ENCODE data around the gene KDM1B.

The KDM1B gene

GRCh38 chr6:18155864-18156421 is 721 bp downstream of the KDM1B start:
- no peak for TF ChIP-seq FOXM1 (IDR thresholded peaks at IDR 0.05; ENCODE audit: borderline replicate concordance, low read depth)
- no peak for TF ChIP-seq REST (IDR thresholded peaks at IDR 0.05; ENCODE audit: low read depth)
- 0 out of 2 replicates have a peak, but pooled peaks have one; percentile 45 for TF ChIP-seq TCF12 (IDR thresholded peaks at IDR 0.05; ENCODE audit: low read depth)
- TF ChIP-seq CEBPB (IDR thresholded peaks at IDR 0.05) = no peak
- TF ChIP-seq TAF1 (IDR thresholded peaks at IDR 0.05; ENCODE audit: low read depth) = 0 out of 2 replicates have a peak, but pooled peaks have one; percentile 13
- peak; percentile 0; the same call in 1 of the 2 replicates for TF ChIP-seq ZBTB7A (IDR thresholded peaks at IDR 0.05; ENCODE audit: low read depth)
- no peak for TF ChIP-seq YY1 (IDR thresholded peaks at IDR 0.05; ENCODE audit: low read depth)
- peak; percentile 38; the same call in 1 of the 2 replicates for TF ChIP-seq RAD21 (IDR thresholded peaks at IDR 0.05; ENCODE audit: low read depth)
- TF ChIP-seq, protein P1, sequence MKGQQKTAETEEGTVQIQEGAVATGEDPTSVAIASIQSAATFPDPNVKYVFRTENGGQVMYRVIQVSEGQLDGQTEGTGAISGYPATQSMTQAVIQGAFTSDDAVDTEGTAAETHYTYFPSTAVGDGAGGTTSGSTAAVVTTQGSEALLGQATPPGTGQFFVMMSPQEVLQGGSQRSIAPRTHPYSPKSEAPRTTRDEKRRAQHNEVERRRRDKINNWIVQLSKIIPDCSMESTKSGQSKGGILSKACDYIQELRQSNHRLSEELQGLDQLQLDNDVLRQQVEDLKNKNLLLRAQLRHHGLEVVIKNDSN (IDR thresholded peaks at IDR 0.05) = no peak
- TF ChIP-seq MAX (IDR thresholded peaks at IDR 0.05) = peak; percentile 68
- TF ChIP-seq NFIC (IDR thresholded peaks at IDR 0.05) = 0 out of 2 replicates have a peak, but pooled peaks have one; percentile 51
- TF ChIP-seq EGR1 (IDR thresholded peaks at IDR 0.05) = no peak
- no peak for TF ChIP-seq TEAD4 (IDR thresholded peaks at IDR 0.05)
- no peak for TF ChIP-seq EP300 (IDR thresholded peaks at IDR 0.05; ENCODE audit: borderline replicate concordance)
- TF ChIP-seq CREB1 (IDR thresholded peaks at IDR 0.05; ENCODE audit: low read depth) = no peak

- no peak for TF ChIP-seq ZBTB7A (IDR thresholded peaks at IDR 0.05; ENCODE audit: low read depth)
- TF ChIP-seq, protein P1 (IDR thresholded peaks at IDR 0.05) = no peak
- no peak for TF ChIP-seq TEAD4 (IDR thresholded peaks at IDR 0.05)
- TF ChIP-seq EGR1 (IDR thresholded peaks at IDR 0.05) = no peak
- no peak for TF ChIP-seq YY1 (IDR thresholded peaks at IDR 0.05; ENCODE audit: low read depth)
- TF ChIP-seq CEBPB (IDR thresholded peaks at IDR 0.05) = no peak
- no peak for TF ChIP-seq EP300 (IDR thresholded peaks at IDR 0.05; ENCODE audit: borderline replicate concordance)
- no peak for TF ChIP-seq TAF1 (IDR thresholded peaks at IDR 0.05; ENCODE audit: low read depth)
- TF ChIP-seq CREB1 (IDR thresholded peaks at IDR 0.05; ENCODE audit: low read depth) = no peak
- no peak for TF ChIP-seq MAX (IDR thresholded peaks at IDR 0.05)
- TF ChIP-seq RAD21 (IDR thresholded peaks at IDR 0.05; ENCODE audit: low read depth) = no peak
- TF ChIP-seq NFIC (IDR thresholded peaks at IDR 0.05) = no peak
Observed at GRCh38 chr6:18160911-18161310, 5.7 kb downstream of the KDM1B start.

- TF ChIP-seq YY1 (IDR thresholded peaks at IDR 0.05; ENCODE audit: low read depth) = no peak
- no peak for TF ChIP-seq TAF1 (IDR thresholded peaks at IDR 0.05; ENCODE audit: low read depth)
- no peak for TF ChIP-seq FOXM1 (IDR thresholded peaks at IDR 0.05; ENCODE audit: borderline replicate concordance, low read depth)
- no peak for TF ChIP-seq REST (IDR thresholded peaks at IDR 0.05; ENCODE audit: low read depth)
- no peak for TF ChIP-seq NFIC (IDR thresholded peaks at IDR 0.05)
- TF ChIP-seq EP300 (IDR thresholded peaks at IDR 0.05; ENCODE audit: borderline replicate concordance) = no peak
- no peak for TF ChIP-seq EGR1 (IDR thresholded peaks at IDR 0.05)
- no peak for TF ChIP-seq CEBPB (IDR thresholded peaks at IDR 0.05)
- no peak for TF ChIP-seq ZBTB7A (IDR thresholded peaks at IDR 0.05; ENCODE audit: low read depth)
- no peak for TF ChIP-seq MAX (IDR thresholded peaks at IDR 0.05)
Observed at GRCh38 chr6:18161431-18161830, 6.2 kb downstream of the KDM1B start.

GRCh38 chr6:18162401-18162800 is 7.2 kb downstream of the KDM1B start:
- no peak for TF ChIP-seq EP300 (IDR thresholded peaks at IDR 0.05; ENCODE audit: borderline replicate concordance)
- TF ChIP-seq RAD21 (IDR thresholded peaks at IDR 0.05; ENCODE audit: low read depth) = no peak
- TF ChIP-seq EGR1 (IDR thresholded peaks at IDR 0.05) = no peak
- TF ChIP-seq NFIC (IDR thresholded peaks at IDR 0.05) = no peak
- TF ChIP-seq FOXM1 (IDR thresholded peaks at IDR 0.05; ENCODE audit: borderline replicate concordance, low read depth) = no peak
- TF ChIP-seq ZBTB7A (IDR thresholded peaks at IDR 0.05; ENCODE audit: low read depth) = no peak
- TF ChIP-seq TCF12 (IDR thresholded peaks at IDR 0.05; ENCODE audit: low read depth) = no peak
- no peak for TF ChIP-seq YY1 (IDR thresholded peaks at IDR 0.05; ENCODE audit: low read depth)
- no peak for TF ChIP-seq CREB1 (IDR thresholded peaks at IDR 0.05; ENCODE audit: low read depth)
- no peak for TF ChIP-seq TEAD4 (IDR thresholded peaks at IDR 0.05)
- TF ChIP-seq CEBPB (IDR thresholded peaks at IDR 0.05) = no peak
- TF ChIP-seq MAX (IDR thresholded peaks at IDR 0.05) = no peak
- no peak for TF ChIP-seq TAF1 (IDR thresholded peaks at IDR 0.05; ENCODE audit: low read depth)
- TF ChIP-seq, protein P1 (IDR thresholded peaks at IDR 0.05) = no peak
- no peak for TF ChIP-seq REST (IDR thresholded peaks at IDR 0.05; ENCODE audit: low read depth)
